GM23338 (cell line): ENCODE measurements around the gene MSH4. TPM values are rescaled to one million over a fixed set of nuclear protein-coding genes. Genes with fewer than 3 reads are reported as not detected.

Experiments
- ATAC-seq: fragments of 200-7000 bp; cut with Tn5 transposase; 3 replicates; pipeline ENCODE4 v1.9.1; 2020
- DNase-seq: peaks from one replicate; pipeline ENCODE4 v3.0.0-alpha.2; 2015; ENCODE audit warnings: low spot score
- H2AFZ ChIP-seq: fragments of 200-600 bp; sonication (generic); 2 replicates; pipeline ENCODE4 v1.8.0; 2016; ENCODE audit warnings: antibody characterized with exemption, mild to moderate bottlenecking, moderate library complexity
- H3F3A ChIP-seq: fragments of 200-600 bp; sonication (generic); replicated peaks from 2 replicates; pipeline ENCODE4 v1.8.0; 2017; ENCODE audit warnings: antibody characterized with exemption, mixed run types, low read depth
- H3K27ac ChIP-seq: fragments of 200-600 bp; sonication (generic); 2 replicates; pipeline ENCODE4 v1.6.1; 2016; ENCODE audit warnings: low read depth
- H3K27me3 ChIP-seq: fragments of 200-600 bp; sonication (generic); 2 replicates; pipeline ENCODE4 v1.8.0; 2016; ENCODE audit warnings: mild to moderate bottlenecking, mixed run types, moderate library complexity; ENCODE audit not compliant: insufficient read depth
- H3K36me3 ChIP-seq: fragments of 200-600 bp; sonication (generic); 2 replicates; pipeline ENCODE4 v1.8.0; 2016; ENCODE audit warnings: mild to moderate bottlenecking; ENCODE audit not compliant: insufficient read depth
- H3K4me1 ChIP-seq: fragments of 200-600 bp; sonication (generic); 2 replicates; pipeline ENCODE4 v1.8.0; 2016; ENCODE audit warnings: mild to moderate bottlenecking, moderate library complexity; ENCODE audit not compliant: insufficient read depth
- H3K4me2 ChIP-seq: fragments of 200-600 bp; sonication (generic); 2 replicates; pipeline ENCODE4 v1.7.1; 2017; ENCODE audit warnings: mixed run types
- H3K4me3 ChIP-seq: fragments of 200-600 bp; sonication (generic); 2 replicates; pipeline ENCODE4 v1.6.1; 2016; ENCODE audit warnings: mixed run types
- H3K79me2 ChIP-seq: fragments of 200-600 bp; sonication (generic); replicated peaks from 2 replicates; pipeline ENCODE4 v1.8.0; 2017; ENCODE audit warnings: mild to moderate bottlenecking; ENCODE audit not compliant: insufficient read depth
- H3K9me2 ChIP-seq: fragments of 200-600 bp; sonication (generic); 2 replicates; pipeline ENCODE4 v1.8.0; 2017; ENCODE audit not compliant: insufficient read depth
- H4K20me1 ChIP-seq: fragments of 200-600 bp; sonication (generic); replicated peaks from 2 replicates; pipeline ENCODE4 v1.8.0; 2017; ENCODE audit warnings: mild to moderate bottlenecking; ENCODE audit not compliant: insufficient read depth
- H3K27ac Mint-ChIP-seq: 2 replicates; pipeline ENCODE4 v1.8.0; 2020; ENCODE audit warnings: inconsistent platforms, mild to moderate bottlenecking, moderate library complexity, mixed read lengths
- H3K27me3 Mint-ChIP-seq: 3 replicates; pipeline ENCODE4 v1.8.0; 2022; ENCODE audit warnings: low read depth, mild to moderate bottlenecking, moderate library complexity, mixed read lengths, inconsistent platforms; ENCODE audit not compliant: insufficient read depth, poor library complexity
- H3K36me3 Mint-ChIP-seq: 3 replicates; pipeline ENCODE4 v1.8.0; 2021; ENCODE audit warnings: low read depth, mild to moderate bottlenecking, inconsistent platforms, moderate library complexity, mixed read lengths
- H3K4me1 Mint-ChIP-seq: 3 replicates; pipeline ENCODE4 v1.8.0; 2020; ENCODE audit warnings: mild to moderate bottlenecking, inconsistent platforms, mixed read lengths
- H3K4me3 Mint-ChIP-seq: 3 replicates; pipeline ENCODE4 v1.8.0; 2021; ENCODE audit warnings: moderate library complexity, mild to moderate bottlenecking, inconsistent platforms, mixed read lengths
- H3K9me3 Mint-ChIP-seq: 3 replicates; pipeline ENCODE4 v1.8.0; 2020; ENCODE audit warnings: moderate library complexity, mild to moderate bottlenecking, inconsistent platforms, mixed read lengths
- CREB1 ChIP-seq: fragments of 250-450 bp; sonication (Bioruptor Pico); IDR thresholded peaks from 2 replicates; pipeline ENCODE4 v1.5.0; 2020; ENCODE audit warnings: low read depth, mild to moderate bottlenecking, moderate library complexity
- EZH2 ChIP-seq: fragments of 200-600 bp; sonication (generic); IDR thresholded peaks from one replicate; pipeline ENCODE4 v1.8.0; 2017; ENCODE audit warnings: antibody characterized with exemption, mild to moderate bottlenecking, low read depth; ENCODE audit not compliant: unreplicated experiment
- EZH2phosphoT487 ChIP-seq: fragments of 200-600 bp; sonication (generic); IDR thresholded peaks from one replicate; pipeline ENCODE4 v1.8.1; 2018; ENCODE audit warnings: antibody characterized with exemption; ENCODE audit not compliant: unreplicated experiment
- JUNB ChIP-seq: IDR thresholded peaks from one replicate; pipeline ENCODE4 v1.6.1; 2016; ENCODE audit warnings: antibody characterized with exemption; ENCODE audit not compliant: unreplicated experiment
- POLR2AphosphoS5 ChIP-seq: IDR thresholded peaks from 2 replicates; pipeline ENCODE4 v1.6.1; 2016; ENCODE audit warnings: antibody characterized with exemption, low read depth
- STAT1 ChIP-seq: IDR thresholded peaks from one replicate; pipeline ENCODE4 v1.6.1; 2016; ENCODE audit warnings: antibody characterized with exemption; ENCODE audit not compliant: unreplicated experiment
- ZNF331 ChIP-seq: fragments of 250-450 bp; sonication (Bioruptor Pico); IDR thresholded peaks from 2 replicates; pipeline ENCODE4 v1.5.0; 2020; ENCODE audit warnings: low read depth, mild to moderate bottlenecking, moderate library complexity
- polyA plus RNA-seq: library from polyadenylated mRNA; unstranded; fragments of >200 nt; fragmentation: Nextera tagmentation; extraction: Ambion mirVana; gene quantifications from 2 replicates; pipeline ENCODE4 v1.2.1, GENCODE V29; 2016
- total RNA-seq: library from RNA; depleted of rRNA; stranded (reverse); fragments of >200 nt; shearing (Covaris generic); gene quantifications from 2 replicates; pipeline ENCODE4 v1.2.3, GENCODE V29; 2014
- TF ChIP-seq, protein P1 (sequence below): IDR thresholded peaks from one replicate; pipeline ENCODE4 v1.6.1; 2018; ENCODE audit warnings: antibody characterized with exemption; ENCODE audit not compliant: unreplicated experiment
- TF ChIP-seq, protein P2 (sequence below): IDR thresholded peaks from 2 replicates; pipeline ENCODE4 v1.6.1; 2016; ENCODE audit warnings: antibody characterized with exemption
- TF ChIP-seq, protein P3 (sequence below): fragments of 250-450 bp; sonication (Bioruptor Pico); IDR thresholded peaks from 2 replicates; pipeline ENCODE4 v1.5.0; 2020; ENCODE audit warnings: mild to moderate bottlenecking, moderate library complexity

MSH4 gene
- total and polyA plus RNA-seq, 2 experiments from 2014 or later: 0.10 to 0.24 TPM

DNA sequence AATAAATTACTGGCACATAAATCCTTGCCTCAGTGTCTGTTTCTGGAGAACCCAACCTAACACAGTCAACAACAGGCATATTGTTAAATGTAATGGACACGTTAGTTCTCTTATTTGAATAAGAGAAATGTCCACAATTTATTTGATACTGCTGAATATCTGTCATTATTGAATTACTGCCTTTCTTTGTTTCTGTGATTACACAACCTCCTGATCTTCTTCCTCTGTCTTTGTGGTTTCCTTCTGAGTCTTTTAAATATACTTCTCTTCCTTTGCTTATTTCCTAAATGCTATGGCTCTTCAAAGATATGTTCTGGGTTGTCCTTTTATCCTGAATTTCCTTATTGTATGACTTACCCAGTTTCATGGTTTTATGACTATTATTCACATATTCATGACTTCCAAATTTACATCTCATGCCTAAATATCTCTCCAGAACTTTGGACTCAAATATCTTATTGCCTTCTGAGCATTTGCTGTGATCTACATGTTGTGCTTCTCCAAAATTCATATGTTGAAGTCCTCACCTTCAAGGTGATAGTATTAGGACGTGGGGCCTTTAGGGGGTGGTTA is 39.9 kb downstream of the MSH4 start (continued):
- TF ChIP-seq, protein P1, sequence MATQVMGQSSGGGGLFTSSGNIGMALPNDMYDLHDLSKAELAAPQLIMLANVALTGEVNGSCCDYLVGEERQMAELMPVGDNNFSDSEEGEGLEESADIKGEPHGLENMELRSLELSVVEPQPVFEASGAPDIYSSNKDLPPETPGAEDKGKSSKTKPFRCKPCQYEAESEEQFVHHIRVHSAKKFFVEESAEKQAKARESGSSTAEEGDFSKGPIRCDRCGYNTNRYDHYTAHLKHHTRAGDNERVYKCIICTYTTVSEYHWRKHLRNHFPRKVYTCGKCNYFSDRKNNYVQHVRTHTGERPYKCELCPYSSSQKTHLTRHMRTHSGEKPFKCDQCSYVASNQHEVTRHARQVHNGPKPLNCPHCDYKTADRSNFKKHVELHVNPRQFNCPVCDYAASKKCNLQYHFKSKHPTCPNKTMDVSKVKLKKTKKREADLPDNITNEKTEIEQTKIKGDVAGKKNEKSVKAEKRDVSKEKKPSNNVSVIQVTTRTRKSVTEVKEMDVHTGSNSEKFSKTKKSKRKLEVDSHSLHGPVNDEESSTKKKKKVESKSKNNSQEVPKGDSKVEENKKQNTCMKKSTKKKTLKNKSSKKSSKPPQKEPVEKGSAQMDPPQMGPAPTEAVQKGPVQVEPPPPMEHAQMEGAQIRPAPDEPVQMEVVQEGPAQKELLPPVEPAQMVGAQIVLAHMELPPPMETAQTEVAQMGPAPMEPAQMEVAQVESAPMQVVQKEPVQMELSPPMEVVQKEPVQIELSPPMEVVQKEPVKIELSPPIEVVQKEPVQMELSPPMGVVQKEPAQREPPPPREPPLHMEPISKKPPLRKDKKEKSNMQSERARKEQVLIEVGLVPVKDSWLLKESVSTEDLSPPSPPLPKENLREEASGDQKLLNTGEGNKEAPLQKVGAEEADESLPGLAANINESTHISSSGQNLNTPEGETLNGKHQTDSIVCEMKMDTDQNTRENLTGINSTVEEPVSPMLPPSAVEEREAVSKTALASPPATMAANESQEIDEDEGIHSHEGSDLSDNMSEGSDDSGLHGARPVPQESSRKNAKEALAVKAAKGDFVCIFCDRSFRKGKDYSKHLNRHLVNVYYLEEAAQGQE: no peak
- TF ChIP-seq CREB1 (CRISPR knock-in tag): no peak
- TF ChIP-seq POLR2AphosphoS5: no peak

DNA sequence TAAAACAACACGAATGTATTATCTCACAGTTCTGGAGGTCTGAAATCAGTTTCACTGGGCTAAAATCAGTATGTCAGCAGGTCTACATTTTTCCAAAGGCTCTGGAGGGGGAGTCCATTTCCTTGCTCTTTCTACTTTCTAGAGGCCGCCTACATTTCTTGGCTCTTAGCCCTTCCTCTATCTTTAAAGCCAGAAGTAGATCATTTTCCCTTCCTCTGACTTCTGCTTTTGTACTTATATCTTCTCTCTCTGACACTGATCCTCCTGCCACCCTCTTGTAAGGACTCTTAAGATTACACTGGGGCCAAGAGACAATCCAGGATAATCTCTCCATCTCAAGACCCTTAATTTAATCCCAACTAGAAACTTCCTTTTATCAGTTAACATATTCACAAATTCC is 41.4 kb downstream of the MSH4 start:
- H3K9me3 Mint-ChIP-seq: peaks cover 10% of the 10 kb centered on the region
- Histone ChIP-seq H2AFZ (no peak overlapping the region), H4K20me1 (no peaks in the 10 kb centered on the region), H3F3A (no peaks in the 10 kb centered on the region), H3K4me1 (no peaks in the 10 kb centered on the region), H3K27me3 (no peaks in the 10 kb centered on the region), H3K4me3 (no peak overlapping the region), H3K36me3 (no peaks in the 10 kb centered on the region), H3K9me2 (no peaks in the 10 kb centered on the region), H3K4me2 (no peak overlapping the region), H3K79me2 (no peaks in the 10 kb centered on the region), H3K27ac (no peak overlapping the region)
- no peak overlapping the region for H3K27ac Mint-ChIP-seq
- H3K4me3 Mint-ChIP-seq: no peak overlapping the region
- DNase-seq (no peak), ATAC-seq (no peak)
- TF ChIP-seq ZNF331 (CRISPR knock-in tag) (no peak), JUNB (no peak), POLR2AphosphoS5 (no peak), STAT1 (no peak), EZH2phosphoT487 (no peak)
- peaks cover 4% of the 10 kb centered on the region for H3K27me3 Mint-ChIP-seq
- no peaks in the 10 kb centered on the region for H3K36me3 Mint-ChIP-seq
- no peaks in the 10 kb centered on the region for H3K4me1 Mint-ChIP-seq

- Histone ChIP-seq H3K79me2 (no peaks in the 10 kb centered on the region), H3K9me2 (no peaks in the 10 kb centered on the region), H3K27me3 (no peaks in the 10 kb centered on the region), H3K36me3 (no peaks in the 10 kb centered on the region), H3F3A (no peaks in the 10 kb centered on the region), H3K4me2 (no peak overlapping the region), H3K4me1 (no peaks in the 10 kb centered on the region), H3K4me3 (no peak overlapping the region), H3K27ac (no peak overlapping the region), H2AFZ (no peak overlapping the region), H4K20me1 (no peaks in the 10 kb centered on the region)
- no peak for ATAC-seq
- no peak overlapping the region for H3K4me3 Mint-ChIP-seq
- H3K4me1 Mint-ChIP-seq: no peaks in the 10 kb centered on the region
- H3K36me3 Mint-ChIP-seq: no peaks in the 10 kb centered on the region
- DNase-seq: no peak
- H3K27me3 Mint-ChIP-seq: no peaks in the 10 kb centered on the region
- no peaks in the 10 kb centered on the region; the same call in 2 of the 3 replicates for H3K9me3 Mint-ChIP-seq
- no peak overlapping the region for H3K27ac Mint-ChIP-seq
- TF ChIP-seq, protein P2, sequence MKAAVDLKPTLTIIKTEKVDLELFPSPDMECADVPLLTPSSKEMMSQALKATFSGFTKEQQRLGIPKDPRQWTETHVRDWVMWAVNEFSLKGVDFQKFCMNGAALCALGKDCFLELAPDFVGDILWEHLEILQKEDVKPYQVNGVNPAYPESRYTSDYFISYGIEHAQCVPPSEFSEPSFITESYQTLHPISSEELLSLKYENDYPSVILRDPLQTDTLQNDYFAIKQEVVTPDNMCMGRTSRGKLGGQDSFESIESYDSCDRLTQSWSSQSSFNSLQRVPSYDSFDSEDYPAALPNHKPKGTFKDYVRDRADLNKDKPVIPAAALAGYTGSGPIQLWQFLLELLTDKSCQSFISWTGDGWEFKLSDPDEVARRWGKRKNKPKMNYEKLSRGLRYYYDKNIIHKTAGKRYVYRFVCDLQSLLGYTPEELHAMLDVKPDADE: no peak
- TF ChIP-seq, protein P3, sequence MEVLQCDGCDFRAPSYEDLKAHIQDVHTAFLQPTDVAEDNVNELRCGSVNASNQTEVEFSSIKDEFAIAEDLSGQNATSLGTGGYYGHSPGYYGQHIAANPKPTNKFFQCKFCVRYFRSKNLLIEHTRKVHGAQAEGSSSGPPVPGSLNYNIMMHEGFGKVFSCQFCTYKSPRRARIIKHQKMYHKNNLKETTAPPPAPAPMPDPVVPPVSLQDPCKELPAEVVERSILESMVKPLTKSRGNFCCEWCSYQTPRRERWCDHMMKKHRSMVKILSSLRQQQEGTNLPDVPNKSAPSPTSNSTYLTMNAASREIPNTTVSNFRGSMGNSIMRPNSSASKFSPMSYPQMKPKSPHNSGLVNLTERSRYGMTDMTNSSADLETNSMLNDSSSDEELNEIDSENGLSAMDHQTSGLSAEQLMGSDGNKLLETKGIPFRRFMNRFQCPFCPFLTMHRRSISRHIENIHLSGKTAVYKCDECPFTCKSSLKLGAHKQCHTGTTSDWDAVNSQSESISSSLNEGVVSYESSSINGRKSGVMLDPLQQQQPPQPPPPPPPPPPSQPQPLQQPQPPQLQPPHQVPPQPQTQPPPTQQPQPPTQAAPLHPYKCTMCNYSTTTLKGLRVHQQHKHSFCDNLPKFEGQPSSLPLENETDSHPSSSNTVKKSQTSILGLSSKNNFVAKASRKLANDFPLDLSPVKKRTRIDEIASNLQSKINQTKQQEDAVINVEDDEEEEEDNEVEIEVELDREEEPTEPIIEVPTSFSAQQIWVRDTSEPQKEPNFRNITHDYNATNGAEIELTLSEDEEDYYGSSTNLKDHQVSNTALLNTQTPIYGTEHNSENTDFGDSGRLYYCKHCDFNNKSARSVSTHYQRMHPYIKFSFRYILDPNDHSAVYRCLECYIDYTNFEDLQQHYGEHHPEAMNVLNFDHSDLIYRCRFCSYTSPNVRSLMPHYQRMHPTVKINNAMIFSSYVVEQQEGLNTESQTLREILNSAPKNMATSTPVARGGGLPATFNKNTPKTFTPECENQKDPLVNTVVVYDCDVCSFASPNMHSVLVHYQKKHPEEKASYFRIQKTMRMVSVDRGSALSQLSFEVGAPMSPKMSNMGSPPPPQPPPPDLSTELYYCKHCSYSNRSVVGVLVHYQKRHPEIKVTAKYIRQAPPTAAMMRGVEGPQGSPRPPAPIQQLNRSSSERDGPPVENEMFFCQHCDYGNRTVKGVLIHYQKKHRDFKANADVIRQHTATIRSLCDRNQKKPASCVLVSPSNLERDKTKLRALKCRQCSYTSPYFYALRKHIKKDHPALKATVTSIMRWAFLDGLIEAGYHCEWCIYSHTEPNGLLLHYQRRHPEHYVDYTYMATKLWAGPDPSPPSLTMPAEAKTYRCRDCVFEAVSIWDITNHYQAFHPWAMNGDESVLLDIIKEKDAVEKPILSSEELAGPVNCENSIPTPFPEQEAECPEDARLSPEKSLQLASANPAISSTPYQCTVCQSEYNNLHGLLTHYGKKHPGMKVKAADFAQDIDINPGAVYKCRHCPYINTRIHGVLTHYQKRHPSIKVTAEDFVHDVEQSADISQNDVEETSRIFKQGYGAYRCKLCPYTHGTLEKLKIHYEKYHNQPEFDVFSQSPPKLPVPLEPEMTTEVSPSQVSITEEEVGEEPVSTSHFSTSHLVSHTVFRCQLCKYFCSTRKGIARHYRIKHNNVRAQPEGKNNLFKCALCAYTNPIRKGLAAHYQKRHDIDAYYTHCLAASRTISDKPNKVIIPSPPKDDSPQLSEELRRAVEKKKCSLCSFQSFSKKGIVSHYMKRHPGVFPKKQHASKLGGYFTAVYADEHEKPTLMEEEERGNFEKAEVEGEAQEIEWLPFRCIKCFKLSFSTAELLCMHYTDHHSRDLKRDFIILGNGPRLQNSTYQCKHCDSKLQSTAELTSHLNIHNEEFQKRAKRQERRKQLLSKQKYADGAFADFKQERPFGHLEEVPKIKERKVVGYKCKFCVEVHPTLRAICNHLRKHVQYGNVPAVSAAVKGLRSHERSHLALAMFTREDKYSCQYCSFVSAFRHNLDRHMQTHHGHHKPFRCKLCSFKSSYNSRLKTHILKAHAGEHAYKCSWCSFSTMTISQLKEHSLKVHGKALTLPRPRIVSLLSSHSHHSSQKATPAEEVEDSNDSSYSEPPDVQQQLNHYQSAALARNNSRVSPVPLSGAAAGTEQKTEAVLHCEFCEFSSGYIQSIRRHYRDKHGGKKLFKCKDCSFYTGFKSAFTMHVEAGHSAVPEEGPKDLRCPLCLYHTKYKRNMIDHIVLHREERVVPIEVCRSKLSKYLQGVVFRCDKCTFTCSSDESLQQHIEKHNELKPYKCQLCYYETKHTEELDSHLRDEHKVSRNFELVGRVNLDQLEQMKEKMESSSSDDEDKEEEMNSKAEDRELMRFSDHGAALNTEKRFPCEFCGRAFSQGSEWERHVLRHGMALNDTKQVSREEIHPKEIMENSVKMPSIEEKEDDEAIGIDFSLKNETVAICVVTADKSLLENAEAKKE (CRISPR knock-in tag): no peak
- TF ChIP-seq JUNB (no peak), EZH2 (no peak)
These were observed 44.7 kb downstream of the MSH4 start for GRCh38 chr1:75841421-75841820.
